ENCODE results near the gene ELN.

DNA sequence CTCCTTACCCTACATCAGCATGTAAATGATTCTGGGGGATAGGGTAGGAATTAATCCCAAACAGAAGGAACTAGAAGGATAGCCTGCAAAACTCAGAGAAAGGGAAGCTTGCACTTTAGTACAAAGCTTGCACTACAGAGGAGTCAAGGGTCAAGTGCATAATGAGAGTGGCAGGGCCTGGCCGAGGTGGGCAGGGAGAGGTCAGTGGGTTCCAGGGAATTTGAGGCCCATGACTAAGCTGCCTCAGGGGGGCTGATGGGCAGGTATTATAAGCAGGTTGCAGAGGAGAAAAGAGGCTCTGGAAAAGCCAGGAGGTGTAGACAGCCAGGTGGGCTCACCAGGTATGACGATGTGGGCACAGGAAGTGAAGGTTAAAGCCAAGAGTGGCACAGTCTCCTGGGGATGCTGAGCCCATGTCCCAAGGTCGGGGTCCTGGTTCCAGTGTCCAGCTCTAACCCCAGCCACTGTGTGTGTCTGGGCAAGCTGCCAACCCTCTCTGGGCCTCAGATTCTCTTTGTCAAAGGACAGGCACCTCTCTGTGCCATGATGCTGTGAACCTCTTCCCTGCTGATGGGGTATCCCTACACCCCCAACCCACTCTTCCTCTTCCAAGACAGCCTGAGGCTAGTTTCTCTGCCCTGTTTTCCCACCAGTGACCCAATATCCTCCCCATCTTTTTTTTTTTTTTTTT, 32.0 kb upstream of the ELN start:
- TF ChIP-seq CTCF (IDR thresholded peaks at IDR 0.05; ENCODE audit: low read depth, low read length) (no peak), POLR2A (IDR thresholded peaks at IDR 0.05; ENCODE audit: extremely low read depth, insufficient read length) (no peak)
